ENCODE data around the gene SLMAP.

Gene SLMAP

GRCh38 chr3:57733790-57734189 is 22.3 kb upstream of the SLMAP start:
- Histone ChIP-seq H3K9ac (ENCODE audit: low read length) (no peak overlapping the region), H3K36me3 (ENCODE audit: control insufficient read depth, insufficient read depth, low read length) (no peaks in the 10 kb centered on the region), H3K4me1 (ENCODE audit: control insufficient read depth, insufficient read depth, low read length) (no peaks in the 10 kb centered on the region), H3K27me3 (ENCODE audit: control insufficient read depth, insufficient read depth, low read length) (no peaks in the 10 kb centered on the region), H3K4me3 (ENCODE audit: low read length) (no peak overlapping the region), H3K9me3 (ENCODE audit: control insufficient read depth, low read length) (no peaks in the 10 kb centered on the region)

- no peak overlapping the region for H3K9ac ChIP-seq (ENCODE audit: low read length)
- H3K27me3 ChIP-seq (ENCODE audit: control insufficient read depth, insufficient read depth, low read length), result no peaks in the 10 kb centered on the region
- no peaks in the 10 kb centered on the region for H3K9me3 ChIP-seq (ENCODE audit: control insufficient read depth, low read length)
- no peaks in the 10 kb centered on the region for H3K36me3 ChIP-seq (ENCODE audit: control insufficient read depth, insufficient read depth, low read length)
- H3K4me1 ChIP-seq (ENCODE audit: control insufficient read depth, insufficient read depth, low read length), result no peaks in the 10 kb centered on the region
- H3K4me3 ChIP-seq (ENCODE audit: low read length), result no peak overlapping the region
Observed at GRCh38 chr3:57735405-57735804, 20.7 kb upstream of the SLMAP start.

GRCh38 chr3:57737840-57738239 is 18.3 kb upstream of the SLMAP start:
- Histone ChIP-seq H3K4me1 (ENCODE audit: control insufficient read depth, insufficient read depth, low read length) (no peaks in the 10 kb centered on the region), H3K9me3 (ENCODE audit: control insufficient read depth, low read length) (no peaks in the 10 kb centered on the region), H3K4me3 (ENCODE audit: low read length) (no peak overlapping the region), H3K27me3 (ENCODE audit: control insufficient read depth, insufficient read depth, low read length) (no peaks in the 10 kb centered on the region), H3K36me3 (ENCODE audit: control insufficient read depth, insufficient read depth, low read length) (no peaks in the 10 kb centered on the region), H3K9ac (ENCODE audit: low read length) (no peak overlapping the region)

DNA sequence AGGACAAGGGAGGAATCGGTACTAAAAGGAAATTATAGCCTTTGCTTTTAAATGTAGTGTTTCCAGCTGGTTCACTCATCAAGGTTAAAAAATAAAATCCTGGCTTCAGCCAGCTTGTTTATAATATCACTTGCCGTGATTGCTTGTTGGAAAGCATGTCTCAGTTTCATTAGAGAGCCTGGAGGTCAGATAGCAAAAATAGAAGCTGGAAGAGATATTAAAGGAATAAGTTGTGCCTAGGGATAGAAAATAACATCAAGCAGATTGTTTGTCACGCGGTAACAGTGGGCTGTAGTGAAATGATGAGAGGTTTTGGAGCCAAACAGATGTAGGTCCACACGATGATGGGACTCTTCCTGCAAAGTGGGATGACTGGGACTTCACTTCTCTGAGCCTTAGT is 17.7 kb upstream of the SLMAP start:
- H3K36me3 ChIP-seq (ENCODE audit: control insufficient read depth, insufficient read depth, low read length), result no peaks in the 10 kb centered on the region
- H3K27me3 ChIP-seq (ENCODE audit: control insufficient read depth, insufficient read depth, low read length), result no peaks in the 10 kb centered on the region
- H3K4me3 ChIP-seq (ENCODE audit: low read length), result no peak overlapping the region
- H3K4me1 ChIP-seq (ENCODE audit: control insufficient read depth, insufficient read depth, low read length), result no peaks in the 10 kb centered on the region
- no peak overlapping the region for H3K9ac ChIP-seq (ENCODE audit: low read length)
- no peaks in the 10 kb centered on the region for H3K9me3 ChIP-seq (ENCODE audit: control insufficient read depth, low read length)

DNA sequence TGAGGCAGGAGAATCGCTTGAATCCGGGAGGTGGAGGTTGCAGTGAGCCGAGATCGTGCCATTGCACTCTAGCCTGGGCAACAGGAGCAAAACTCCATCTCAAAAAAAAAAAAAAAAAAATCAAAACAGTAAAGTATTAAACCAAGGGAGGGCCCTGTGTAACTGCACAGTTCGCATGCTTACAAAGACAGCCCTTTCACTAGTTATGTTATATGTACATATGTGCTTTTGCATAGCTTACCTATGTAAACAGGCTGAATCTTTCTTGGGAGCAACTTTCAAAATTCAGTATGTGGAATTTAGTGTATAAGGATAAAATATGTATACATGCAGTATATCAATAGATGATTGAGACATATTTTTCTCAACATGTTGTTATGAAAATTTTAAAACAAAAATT is 16.1 kb upstream of the SLMAP start:
- no peaks in the 10 kb centered on the region for H3K4me1 ChIP-seq (ENCODE audit: control insufficient read depth, insufficient read depth, low read length)
- no peaks in the 10 kb centered on the region for H3K9me3 ChIP-seq (ENCODE audit: control insufficient read depth, low read length)
- H3K27me3 ChIP-seq (ENCODE audit: control insufficient read depth, insufficient read depth, low read length), result no peaks in the 10 kb centered on the region
- no peaks in the 10 kb centered on the region for H3K36me3 ChIP-seq (ENCODE audit: control insufficient read depth, insufficient read depth, low read length)
- no peak overlapping the region for H3K4me3 ChIP-seq (ENCODE audit: low read length)
- H3K9ac ChIP-seq (ENCODE audit: low read length), result no peak overlapping the region

- Histone ChIP-seq H3K4me3 (ENCODE audit: low read length) (no peak overlapping the region), H3K36me3 (ENCODE audit: control insufficient read depth, insufficient read depth, low read length) (no peaks in the 10 kb centered on the region)
Observed at GRCh38 chr3:57743496-57743895, 12.6 kb upstream of the SLMAP start.

DNA sequence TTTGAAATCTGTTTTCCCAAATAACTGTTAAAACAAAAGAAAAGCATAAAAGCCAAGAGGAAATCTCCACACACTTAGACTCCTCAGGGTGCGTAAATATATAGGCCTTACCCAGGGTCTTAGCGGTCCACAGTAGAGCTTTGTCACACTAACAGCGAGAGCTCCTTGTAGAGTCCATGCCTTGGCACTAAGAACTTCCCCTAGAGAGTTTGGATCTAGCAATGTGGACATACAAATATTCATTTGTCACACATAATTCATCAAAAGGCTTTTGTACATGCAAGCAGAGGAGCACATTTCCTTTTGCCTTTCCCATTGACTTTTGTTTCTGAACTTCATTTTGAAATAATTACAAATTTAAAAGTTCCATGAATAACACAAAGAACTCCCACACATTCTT is 11.0 kb upstream of the SLMAP start:
- Histone ChIP-seq H3K9ac (ENCODE audit: low read length) (no peak overlapping the region), H3K4me3 (ENCODE audit: low read length) (no peak overlapping the region), H3K4me1 (ENCODE audit: control insufficient read depth, insufficient read depth, low read length) (no peaks in the 10 kb centered on the region), H3K9me3 (ENCODE audit: control insufficient read depth, low read length) (no peaks in the 10 kb centered on the region), H3K27me3 (ENCODE audit: control insufficient read depth, insufficient read depth, low read length) (no peaks in the 10 kb centered on the region), H3K36me3 (ENCODE audit: control insufficient read depth, insufficient read depth, low read length) (no peaks in the 10 kb centered on the region)

More at GRCh38 chr3:57743496-57743895, 12.6 kb upstream of the SLMAP start:
- H3K9ac ChIP-seq (ENCODE audit: low read length), result no peak overlapping the region
- H3K9me3 ChIP-seq (ENCODE audit: control insufficient read depth, low read length), result no peaks in the 10 kb centered on the region
- no peaks in the 10 kb centered on the region for H3K4me1 ChIP-seq (ENCODE audit: control insufficient read depth, insufficient read depth, low read length)
- H3K27me3 ChIP-seq (ENCODE audit: control insufficient read depth, insufficient read depth, low read length), result no peaks in the 10 kb centered on the region

DNA sequence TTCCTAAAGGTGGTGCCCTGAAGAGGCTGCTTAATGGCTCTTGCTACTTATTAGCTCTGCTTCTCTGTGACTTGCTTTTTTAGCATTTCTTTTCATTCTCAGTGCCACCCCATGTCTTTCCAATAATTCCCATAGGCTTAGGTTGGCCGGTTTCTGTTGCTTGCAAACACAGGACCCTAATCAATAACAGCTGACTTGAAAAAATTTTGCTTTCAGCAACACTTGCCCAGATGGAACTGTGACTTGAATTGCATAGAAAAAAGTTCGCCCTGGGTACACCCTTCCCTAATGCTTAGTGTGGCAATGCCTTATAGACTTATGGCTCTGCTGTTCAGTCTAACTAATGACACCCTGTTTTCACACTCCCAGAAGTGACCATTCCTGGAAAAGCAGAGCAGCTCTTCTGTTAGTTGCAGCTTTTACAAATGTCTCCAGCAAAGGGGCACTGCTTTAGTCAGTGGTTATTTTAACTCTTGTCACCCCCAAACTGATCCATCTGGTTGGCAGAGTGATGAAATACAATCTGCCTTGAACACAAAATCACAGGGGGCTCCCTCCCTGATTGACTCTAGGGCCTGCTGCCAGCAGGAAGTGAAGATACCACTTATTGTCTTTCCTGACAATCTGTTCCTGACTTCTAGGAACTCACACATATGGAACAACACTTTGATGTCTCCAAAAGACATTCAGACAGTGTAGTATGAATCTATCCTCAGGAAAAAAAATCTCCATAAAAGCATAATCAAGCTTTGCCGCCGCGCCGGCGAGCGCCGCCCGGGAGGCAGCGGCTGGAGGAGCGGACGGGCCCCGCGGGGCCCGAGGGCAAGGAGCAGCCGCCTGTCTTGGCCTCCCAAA is 9.7 kb upstream of the SLMAP start:
- Histone ChIP-seq H3K9ac (ENCODE audit: low read length) (no peak overlapping the region), H3K27me3 (ENCODE audit: control insufficient read depth, insufficient read depth, low read length) (no peaks in the 10 kb centered on the region), H3K4me3 (ENCODE audit: low read length) (no peak overlapping the region)

DNA sequence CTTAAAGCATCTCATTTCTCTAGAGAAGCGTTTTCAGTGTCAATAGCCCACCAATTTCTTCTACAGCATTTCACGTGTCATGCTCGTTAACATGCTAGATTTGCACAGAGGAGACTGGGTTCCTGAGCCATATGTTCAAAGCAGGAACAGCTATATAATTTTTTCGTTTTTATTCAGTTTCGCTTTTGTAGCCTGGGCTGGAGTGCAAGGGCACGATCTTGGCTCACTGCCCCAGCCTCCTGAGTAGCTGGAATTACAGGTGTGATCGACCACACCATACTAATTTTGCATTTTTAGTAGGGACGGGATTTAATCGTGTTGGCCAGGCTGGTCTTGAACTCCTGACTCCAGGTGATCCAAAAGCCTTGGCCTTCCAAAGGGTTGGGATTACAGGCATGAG is 6.6 kb upstream of the SLMAP start:
- Histone ChIP-seq H3K4me3 (ENCODE audit: low read length) (no peak overlapping the region), H3K36me3 (ENCODE audit: control insufficient read depth, insufficient read depth, low read length) (no peaks in the 10 kb centered on the region), H3K27me3 (ENCODE audit: control insufficient read depth, insufficient read depth, low read length) (no peaks in the 10 kb centered on the region), H3K9me3 (ENCODE audit: control insufficient read depth, low read length) (no peaks in the 10 kb centered on the region), H3K4me1 (ENCODE audit: control insufficient read depth, insufficient read depth, low read length) (peaks cover 8% of the 10 kb centered on the region), H3K9ac (ENCODE audit: low read length) (no peak overlapping the region)

More for the DNA sequence above, 9.7 kb upstream of the SLMAP start:
- H3K36me3 ChIP-seq (ENCODE audit: control insufficient read depth, insufficient read depth, low read length), result no peaks in the 10 kb centered on the region
- no peaks in the 10 kb centered on the region for H3K9me3 ChIP-seq (ENCODE audit: control insufficient read depth, low read length)
- peaks cover under 1% of the 10 kb centered on the region for H3K4me1 ChIP-seq (ENCODE audit: control insufficient read depth, insufficient read depth, low read length)

DNA sequence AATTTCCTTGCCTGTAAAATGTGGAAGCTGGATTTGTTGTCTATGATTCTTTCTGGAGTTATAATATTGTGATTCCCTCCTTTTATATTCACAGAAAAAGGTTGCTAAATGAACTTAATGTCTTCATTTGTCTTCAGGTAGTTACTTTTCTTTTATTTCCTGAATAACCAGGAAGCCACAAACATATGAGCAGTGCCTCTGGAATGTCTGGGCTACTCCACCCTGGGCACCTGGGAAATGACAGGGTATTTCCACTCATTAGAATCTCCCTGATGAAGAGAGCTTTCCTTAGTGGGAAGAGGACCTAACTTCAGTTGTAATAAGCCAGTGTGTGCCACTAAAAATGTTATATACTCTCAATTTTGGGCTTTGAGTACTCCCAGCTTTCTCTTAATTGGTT is 3.8 kb upstream of the SLMAP start:
- Histone ChIP-seq H3K36me3 (ENCODE audit: control insufficient read depth, insufficient read depth, low read length) (no peaks in the 10 kb centered on the region), H3K4me3 (ENCODE audit: low read length) (no peak overlapping the region), H3K9ac (ENCODE audit: low read length) (peak overlapping the region; percentile 18), H3K4me1 (ENCODE audit: control insufficient read depth, insufficient read depth, low read length) (peaks cover 8% of the 10 kb centered on the region), H3K27me3 (ENCODE audit: control insufficient read depth, insufficient read depth, low read length) (no peaks in the 10 kb centered on the region), H3K9me3 (ENCODE audit: control insufficient read depth, low read length) (no peaks in the 10 kb centered on the region)

DNA sequence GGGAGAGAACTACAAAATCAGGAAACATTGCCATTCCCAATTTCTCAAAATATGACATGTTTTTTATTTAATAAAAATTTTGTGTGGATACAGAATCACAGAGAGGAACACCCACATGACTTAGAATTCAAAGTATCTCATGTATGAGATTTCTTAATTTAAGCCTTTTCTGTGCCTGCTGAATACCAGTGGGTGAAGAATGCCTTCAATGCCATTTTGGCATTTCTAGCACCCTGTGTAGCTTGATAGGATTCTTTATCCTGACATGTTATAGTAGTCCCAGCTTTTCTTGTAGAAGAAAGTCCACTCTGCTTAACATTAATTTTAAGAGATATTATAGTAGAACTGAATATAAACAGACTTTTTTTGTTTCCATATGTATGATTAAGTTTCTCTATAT is 3.1 kb upstream of the SLMAP start:
- H3K36me3 ChIP-seq (ENCODE audit: control insufficient read depth, insufficient read depth, low read length), result no peaks in the 10 kb centered on the region
- H3K9ac ChIP-seq (ENCODE audit: low read length), result no peak overlapping the region
- no peaks in the 10 kb centered on the region for H3K9me3 ChIP-seq (ENCODE audit: control insufficient read depth, low read length)
- peaks cover 8% of the 10 kb centered on the region for H3K4me1 ChIP-seq (ENCODE audit: control insufficient read depth, insufficient read depth, low read length)
- no peak overlapping the region for H3K4me3 ChIP-seq (ENCODE audit: low read length)
- no peaks in the 10 kb centered on the region for H3K27me3 ChIP-seq (ENCODE audit: control insufficient read depth, insufficient read depth, low read length)

GRCh38 chr3:57755368-57755675 is 787 bp upstream of the SLMAP start:
- Histone ChIP-seq H3K27me3 (ENCODE audit: control insufficient read depth, insufficient read depth, low read length) (no peaks in the 10 kb centered on the region), H3K9me3 (ENCODE audit: control insufficient read depth, low read length) (no peaks in the 10 kb centered on the region), H3K4me3 (ENCODE audit: low read length) (peak overlapping the region; percentile 67), H3K9ac (ENCODE audit: low read length) (peak overlapping the region; percentile 87), H3K36me3 (ENCODE audit: control insufficient read depth, insufficient read depth, low read length) (no peaks in the 10 kb centered on the region), H3K4me1 (ENCODE audit: control insufficient read depth, insufficient read depth, low read length) (peaks cover 8% of the 10 kb centered on the region)

All from mucosa of stomach (tissue), 1 donor.